KMS-11 (cell line): ENCODE measurements around the gene PRKD1.

ENCODE experiments used
- H2AFZ ChIP-seq: fragments of 200-600 bp; sonication (generic); 2 replicates; pipeline ENCODE4 v1.6.1; 2016; ENCODE audit warnings: antibody characterized with exemption, mixed run types, low read depth
- H3K27ac ChIP-seq: fragments of 200-600 bp; sonication (generic); 2 replicates; pipeline ENCODE4 v1.6.1; 2016; ENCODE audit warnings: mild to moderate bottlenecking, mixed run types
- H3K27me3 ChIP-seq: fragments of 200-600 bp; sonication (generic); 2 replicates; pipeline ENCODE4 v1.6.1; 2017; ENCODE audit warnings: mild to moderate bottlenecking, low read depth, mixed run types, moderate library complexity; ENCODE audit not compliant: insufficient read depth
- H3K36me3 ChIP-seq: fragments of 200-600 bp; sonication (generic); 2 replicates; pipeline ENCODE4 v1.6.1; 2017; ENCODE audit warnings: mild to moderate bottlenecking, mixed run types; ENCODE audit not compliant: insufficient read depth
- H3K4me1 ChIP-seq: fragments of 200-600 bp; sonication (generic); 2 replicates; pipeline ENCODE4 v1.6.1; 2016; ENCODE audit warnings: mild to moderate bottlenecking, low read depth, mixed run types; ENCODE audit not compliant: poor library complexity, severe bottlenecking
- H3K4me2 ChIP-seq: fragments of 200-600 bp; sonication (generic); 2 replicates; pipeline ENCODE4 v1.7.0; 2016; ENCODE audit warnings: mild to moderate bottlenecking, mixed run types
- H3K4me3 ChIP-seq: fragments of 200-600 bp; sonication (generic); IDR thresholded peaks from 2 replicates; pipeline ENCODE4 v1.6.1; 2017; ENCODE audit warnings: low read depth, low read length, mixed read lengths; ENCODE audit not compliant: insufficient read depth
- H3K79me2 ChIP-seq: fragments of 200-600 bp; sonication (generic); 2 replicates; pipeline ENCODE4 v1.6.1; 2016; ENCODE audit warnings: low read depth, mixed run types; ENCODE audit not compliant: insufficient read depth
- H3K9ac ChIP-seq: fragments of 200-600 bp; sonication (generic); 2 replicates; pipeline ENCODE4 v1.6.1; 2016; ENCODE audit warnings: mild to moderate bottlenecking, mixed run types
- H4K20me1 ChIP-seq: fragments of 200-600 bp; sonication (generic); 2 replicates; pipeline ENCODE4 v1.6.1; 2016; ENCODE audit warnings: mild to moderate bottlenecking, mixed run types; ENCODE audit not compliant: insufficient read depth
- TF ChIP-seq, protein P1 (sequence below): fragments of 200-600 bp; sonication (generic); conservative IDR thresholded peaks from 2 replicates; pipeline ENCODE4 v1.6.1; 2017; ENCODE audit warnings: low read depth, mild to moderate bottlenecking, antibody characterized with exemption, low read length, moderate library complexity, mixed read lengths

Gene PRKD1

DNA sequence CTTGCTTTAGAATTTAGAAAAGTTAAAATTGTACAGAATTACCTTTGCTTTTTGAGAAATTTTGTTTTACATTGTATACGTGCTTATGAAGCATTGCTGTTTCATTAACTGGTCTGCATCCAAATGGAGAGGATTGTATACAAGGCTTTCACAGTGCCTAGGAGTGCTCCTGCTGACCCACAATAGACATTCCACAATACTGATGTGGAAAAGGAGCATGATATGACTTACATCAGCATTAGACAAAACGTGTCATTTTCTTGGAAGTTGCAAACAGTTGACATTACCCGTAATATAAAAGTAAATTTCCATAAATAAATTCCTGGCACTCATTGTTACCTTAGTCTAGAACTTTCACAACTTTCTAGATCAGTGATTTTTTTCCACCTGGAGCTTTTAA lies 1.9 kb downstream of the PRKD1 start:
- no peaks in the 10 kb centered on the region for H3K79me2 ChIP-seq
- no peak overlapping the region for H2AFZ ChIP-seq
- no peaks in the 10 kb centered on the region for H3K36me3 ChIP-seq
- TF ChIP-seq, protein P1, sequence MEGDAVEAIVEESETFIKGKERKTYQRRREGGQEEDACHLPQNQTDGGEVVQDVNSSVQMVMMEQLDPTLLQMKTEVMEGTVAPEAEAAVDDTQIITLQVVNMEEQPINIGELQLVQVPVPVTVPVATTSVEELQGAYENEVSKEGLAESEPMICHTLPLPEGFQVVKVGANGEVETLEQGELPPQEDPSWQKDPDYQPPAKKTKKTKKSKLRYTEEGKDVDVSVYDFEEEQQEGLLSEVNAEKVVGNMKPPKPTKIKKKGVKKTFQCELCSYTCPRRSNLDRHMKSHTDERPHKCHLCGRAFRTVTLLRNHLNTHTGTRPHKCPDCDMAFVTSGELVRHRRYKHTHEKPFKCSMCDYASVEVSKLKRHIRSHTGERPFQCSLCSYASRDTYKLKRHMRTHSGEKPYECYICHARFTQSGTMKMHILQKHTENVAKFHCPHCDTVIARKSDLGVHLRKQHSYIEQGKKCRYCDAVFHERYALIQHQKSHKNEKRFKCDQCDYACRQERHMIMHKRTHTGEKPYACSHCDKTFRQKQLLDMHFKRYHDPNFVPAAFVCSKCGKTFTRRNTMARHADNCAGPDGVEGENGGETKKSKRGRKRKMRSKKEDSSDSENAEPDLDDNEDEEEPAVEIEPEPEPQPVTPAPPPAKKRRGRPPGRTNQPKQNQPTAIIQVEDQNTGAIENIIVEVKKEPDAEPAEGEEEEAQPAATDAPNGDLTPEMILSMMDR: no peak
- H3K4me2 ChIP-seq: peak overlapping the region; percentile 57; the same call in 1 of the 2 replicates
- no peaks in the 10 kb centered on the region for H4K20me1 ChIP-seq
- H3K4me1 ChIP-seq: no peaks in the 10 kb centered on the region
- H3K9ac ChIP-seq: no peak overlapping the region
- no peaks in the 10 kb centered on the region for H3K27me3 ChIP-seq
- no peak overlapping the region for H3K4me3 ChIP-seq
- H3K27ac ChIP-seq: no peak overlapping the region

DNA sequence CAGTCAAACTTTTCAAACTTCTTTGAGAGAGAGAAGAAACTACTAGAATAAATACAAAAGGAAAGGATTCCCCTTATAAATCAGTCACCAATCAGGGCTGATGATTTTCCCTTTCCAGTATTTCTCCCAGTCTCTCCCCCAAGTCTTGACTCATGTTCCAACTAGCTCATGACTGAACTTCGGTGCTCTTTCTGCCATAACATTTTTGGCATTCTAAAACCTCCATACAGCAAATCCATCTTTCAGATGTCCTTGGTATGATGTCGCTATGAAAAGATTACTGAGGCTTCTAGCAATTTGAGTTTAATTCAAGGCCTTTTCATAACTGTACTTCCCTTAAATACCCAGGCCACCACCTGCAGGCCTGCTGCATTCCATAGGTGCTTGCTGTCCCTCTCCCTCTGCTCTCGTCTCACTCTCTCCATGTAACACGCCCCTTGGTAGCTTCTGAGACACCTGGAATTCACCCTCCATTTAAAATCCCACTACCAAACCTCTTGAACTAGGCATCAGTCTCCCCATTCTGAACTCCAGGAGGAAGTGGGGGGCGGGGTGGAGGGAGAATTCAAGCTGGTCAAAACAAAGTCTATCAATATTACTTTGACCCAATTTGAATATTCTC lies 2.4 kb downstream of the PRKD1 start:
- Histone ChIP-seq H3K79me2 (no peaks in the 10 kb centered on the region), H4K20me1 (no peaks in the 10 kb centered on the region), H3K27me3 (no peaks in the 10 kb centered on the region), H3K9ac (no peak overlapping the region), H3K4me2 (no peak overlapping the region), H3K36me3 (no peaks in the 10 kb centered on the region), H3K4me3 (no peak overlapping the region), H3K27ac (no peak overlapping the region), H2AFZ (no peak overlapping the region), H3K4me1 (no peaks in the 10 kb centered on the region)
- TF ChIP-seq, protein P1: no peak

DNA sequence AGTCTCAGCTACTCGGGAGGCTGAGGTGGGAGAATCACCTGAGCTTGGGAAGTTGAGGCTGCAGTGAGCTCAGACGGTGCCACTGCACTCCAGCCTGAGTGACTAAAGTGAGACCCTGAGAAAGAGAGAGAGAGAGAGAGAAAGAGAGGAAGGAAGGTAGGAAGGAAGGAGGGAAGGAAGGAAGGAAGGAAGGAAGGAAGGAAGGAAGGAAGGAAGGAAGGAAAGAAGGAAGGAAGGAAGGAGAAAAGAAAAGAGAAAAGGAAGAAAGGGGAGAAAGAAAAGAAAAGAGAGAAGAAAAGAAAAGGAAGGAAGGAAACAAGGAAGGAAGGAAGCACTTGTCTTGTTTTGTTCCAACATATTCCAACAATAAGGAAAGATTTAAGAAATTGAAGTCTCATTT lies 7.8 kb downstream of the PRKD1 start:
- Histone ChIP-seq H3K4me1 (no peaks in the 10 kb centered on the region), H3K4me3 (no peak overlapping the region), H4K20me1 (no peaks in the 10 kb centered on the region), H2AFZ (no peak overlapping the region), H3K79me2 (no peaks in the 10 kb centered on the region), H3K4me2 (no peak overlapping the region), H3K27me3 (no peaks in the 10 kb centered on the region), H3K9ac (no peak overlapping the region), H3K27ac (no peak overlapping the region), H3K36me3 (no peaks in the 10 kb centered on the region)
- TF ChIP-seq, protein P1: no peak

DNA sequence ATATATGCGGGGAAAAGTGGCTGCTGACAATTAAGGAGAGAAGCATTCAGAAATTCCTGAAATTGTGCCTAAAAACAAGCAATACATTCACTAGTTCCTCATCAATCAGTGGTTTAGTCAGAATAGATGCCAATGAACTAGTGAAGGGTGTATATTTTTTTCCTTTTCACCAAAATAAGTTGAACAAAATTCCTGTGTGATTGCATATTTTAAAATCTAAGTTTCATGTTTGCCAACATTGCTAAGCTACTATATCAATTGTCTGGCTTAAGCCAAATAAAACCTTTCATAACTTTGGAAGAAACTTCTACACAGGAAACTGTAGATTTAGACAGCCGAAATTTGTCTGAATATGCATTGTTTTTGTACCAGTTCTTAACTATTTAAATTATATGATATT lies 8.7 kb downstream of the PRKD1 start:
- no peak overlapping the region for H3K9ac ChIP-seq
- no peaks in the 10 kb centered on the region for H3K36me3 ChIP-seq
- H2AFZ ChIP-seq: no peak overlapping the region
- no peaks in the 10 kb centered on the region for H3K27me3 ChIP-seq
- H3K79me2 ChIP-seq: no peaks in the 10 kb centered on the region
- no peak overlapping the region for H3K4me3 ChIP-seq
- TF ChIP-seq, protein P1: no peak
- no peak overlapping the region for H3K27ac ChIP-seq
- H3K4me1 ChIP-seq: no peaks in the 10 kb centered on the region
- no peak overlapping the region for H3K4me2 ChIP-seq
- no peaks in the 10 kb centered on the region for H4K20me1 ChIP-seq
